HL-60 (cell line): ENCODE measurements around the gene KMT5B.

Source experiments
- DNase-seq, 2 experiments: peaks; one replicate each; pipeline ENCODE4 v3.0.0-alpha.2; 2010 to 2020; ENCODE audit warnings: low read depth in 1 of 2, low spot score in 1 of 2
- H3K27ac ChIP-seq: fragments of 250-450 bp; sonication (Bioruptor Pico); replicated peaks from 2 replicates; pipeline ENCODE4 v1.5.1; 2020; ENCODE audit warnings: mild to moderate bottlenecking, moderate library complexity
- H3K27me3 ChIP-seq: fragments of 250-450 bp; sonication (Bioruptor Pico); 2 replicates; pipeline ENCODE4 v1.5.1; 2021; ENCODE audit warnings: mild to moderate bottlenecking, moderate library complexity; ENCODE audit not compliant: insufficient read depth, poor library complexity, severe bottlenecking
- H3K4me3 ChIP-seq: replicated peaks from 2 replicates; pipeline ENCODE4 v1.5.1; 2011; ENCODE audit warnings: mild to moderate bottlenecking, control low read depth, low read length; ENCODE audit not compliant: insufficient read depth
- CTCF ChIP-seq: IDR thresholded peaks from one replicate; pipeline ENCODE4 v1.5.1; 2011; ENCODE audit warnings: low read length, control low read depth, inconsistent platforms; ENCODE audit not compliant: insufficient read depth
- GABPA ChIP-seq: IDR thresholded peaks from 2 replicates; pipeline ENCODE4 v1.6.1; 2012; ENCODE audit warnings: low read depth
- POLR2AphosphoS5 ChIP-seq: IDR thresholded peaks from 2 replicates; pipeline ENCODE4 v1.6.1; 2012; ENCODE audit warnings: low read depth
- REST ChIP-seq: IDR thresholded peaks from 2 replicates; pipeline ENCODE4 v1.6.1; 2012; ENCODE audit warnings: low read depth; ENCODE audit not compliant: insufficient replicate concordance
- SPI1 ChIP-seq: IDR thresholded peaks from 2 replicates; pipeline ENCODE4 v1.6.1; 2012; ENCODE audit warnings: low read depth, mild to moderate bottlenecking, borderline replicate concordance

Gene KMT5B

GRCh38 chr11:68115285-68115684 lies 97.8 kb downstream of the KMT5B start:
- Histone ChIP-seq H3K27me3 (no peaks in the 10 kb centered on the region), H3K27ac (peak overlapping the region; percentile 41), H3K4me3 (no peak overlapping the region)
- peak in 1 of 2 experiments; percentile 70 for DNase-seq
- TF ChIP-seq REST: no peak
- TF ChIP-seq SPI1: peak; percentile 91

- no peak for DNase-seq
- Histone ChIP-seq H3K4me3 (no peak overlapping the region), H3K27ac (no peak overlapping the region), H3K27me3 (no peaks in the 10 kb centered on the region)
- TF ChIP-seq REST (no peak), GABPA (no peak), CTCF (no peak), POLR2AphosphoS5 (no peak), SPI1 (no peak)
Measured at GRCh38 chr11:68113986-68114385, 99.1 kb downstream of the KMT5B start.

GRCh38 chr11:68107689-68108088 lies 105.4 kb downstream of the KMT5B start:
- TF ChIP-seq REST (no peak), CTCF (no peak), GABPA (no peak), SPI1 (no peak), POLR2AphosphoS5 (no peak)
- no peak overlapping the region for H3K27ac ChIP-seq

More at GRCh38 chr11:68107689-68108088, 105.4 kb downstream of the KMT5B start:
- Histone ChIP-seq H3K4me3 (no peak overlapping the region), H3K27me3 (no peaks in the 10 kb centered on the region)
- DNase-seq: no peak
